ENCODE measurements around the gene SNTA1.
A peak's percentile ranks its signal among the peaks of the same experiment; 100 is the strongest.
"Not testable (repeated sequence)": the region's sequence is repeated elsewhere in the genome, so short reads cannot be mapped to it uniquely, and the experiment has no call there.

Gene SNTA1

DNA sequence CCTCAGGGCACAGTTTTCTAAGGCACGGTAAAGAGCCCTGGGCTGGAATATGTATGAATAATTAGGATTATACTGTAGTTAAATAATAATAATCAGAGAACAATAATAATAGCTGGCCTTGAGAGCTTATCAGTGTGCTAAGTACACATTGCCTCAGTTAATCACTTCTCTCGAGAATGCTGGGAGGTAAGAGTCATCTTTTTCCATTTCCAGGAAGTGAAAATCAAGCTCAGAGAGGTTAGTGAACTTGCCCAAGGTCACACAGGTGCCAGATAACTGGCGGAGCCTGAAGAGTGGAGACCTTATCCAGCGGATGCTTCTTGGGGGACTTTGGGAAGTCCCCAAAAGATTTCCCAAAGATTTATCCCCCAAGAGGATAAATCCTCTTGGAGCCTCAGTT is 26.9 kb upstream of the SNTA1 start:
- H3K4me3 Mint-ChIP-seq, result no peak overlapping the region
- H3K36me3 Mint-ChIP-seq (ENCODE audit: low read depth), result no peaks in the 10 kb centered on the region
- H3K9me3 Mint-ChIP-seq, result no peaks in the 10 kb centered on the region
- DNase-seq, result no peak
- no peak for TF ChIP-seq CTCF (IDR thresholded peaks at IDR 0.05)
- no peak overlapping the region for H3K27ac Mint-ChIP-seq
- H3K27me3 Mint-ChIP-seq (ENCODE audit: low read depth, poor library complexity), result peaks cover 62% of the 10 kb centered on the region
- H3K4me1 Mint-ChIP-seq, result peaks cover 30% of the 10 kb centered on the region

DNA sequence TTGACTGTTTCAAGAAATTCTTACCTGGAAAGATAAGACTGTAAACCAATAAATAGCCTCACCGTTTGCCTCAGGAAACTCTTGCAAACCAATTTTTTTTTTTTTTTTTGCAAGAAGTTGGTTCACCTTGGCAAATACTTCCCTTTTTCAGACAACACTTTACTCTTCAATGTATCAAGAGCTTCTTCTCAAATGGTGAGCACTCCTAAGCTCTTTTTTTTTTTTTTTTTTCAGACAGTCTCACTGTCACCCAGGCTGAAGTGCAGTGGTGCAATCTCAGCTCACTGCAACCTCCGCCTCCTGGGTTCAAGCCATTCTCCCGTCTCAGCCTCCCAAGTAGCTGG is 22.7 kb upstream of the SNTA1 start:
- Mint-ChIP-seq H3K27me3 (ENCODE audit: low read depth, poor library complexity) (peaks cover 73% of the 10 kb centered on the region), H3K4me3 (no peak overlapping the region), H3K27ac (no peak overlapping the region), H3K36me3 (ENCODE audit: low read depth) (no peaks in the 10 kb centered on the region), H3K9me3 (no peaks in the 10 kb centered on the region), H3K4me1 (peaks cover 18% of the 10 kb centered on the region)
- no peak for TF ChIP-seq CTCF (IDR thresholded peaks at IDR 0.05)
- DNase-seq, result no peak

- DNase-seq, result peak; percentile 74
- Mint-ChIP-seq H3K4me1 (peaks cover 18% of the 10 kb centered on the region), H3K9me3 (no peaks in the 10 kb centered on the region), H3K27ac (no peak overlapping the region), H3K36me3 (ENCODE audit: low read depth) (no peaks in the 10 kb centered on the region), H3K27me3 (ENCODE audit: low read depth, poor library complexity) (peaks cover 73% of the 10 kb centered on the region), H3K4me3 (no peak overlapping the region)
- no peak for TF ChIP-seq CTCF (IDR thresholded peaks at IDR 0.05)
Observed at GRCh38 chr20:33465481-33466302, 22.1 kb upstream of the SNTA1 start.

GRCh38 chr20:33464759-33465158 is 21.2 kb upstream of the SNTA1 start:
- H3K36me3 Mint-ChIP-seq (ENCODE audit: low read depth); H3K4me3 Mint-ChIP-seq; H3K27ac Mint-ChIP-seq; DNase-seq; H3K9me3 Mint-ChIP-seq: not testable (repeated sequence)
- H3K4me1 Mint-ChIP-seq, result peaks cover 18% of the 10 kb centered on the region
- H3K27me3 Mint-ChIP-seq (ENCODE audit: low read depth, poor library complexity), result peaks cover 73% of the 10 kb centered on the region

DNA sequence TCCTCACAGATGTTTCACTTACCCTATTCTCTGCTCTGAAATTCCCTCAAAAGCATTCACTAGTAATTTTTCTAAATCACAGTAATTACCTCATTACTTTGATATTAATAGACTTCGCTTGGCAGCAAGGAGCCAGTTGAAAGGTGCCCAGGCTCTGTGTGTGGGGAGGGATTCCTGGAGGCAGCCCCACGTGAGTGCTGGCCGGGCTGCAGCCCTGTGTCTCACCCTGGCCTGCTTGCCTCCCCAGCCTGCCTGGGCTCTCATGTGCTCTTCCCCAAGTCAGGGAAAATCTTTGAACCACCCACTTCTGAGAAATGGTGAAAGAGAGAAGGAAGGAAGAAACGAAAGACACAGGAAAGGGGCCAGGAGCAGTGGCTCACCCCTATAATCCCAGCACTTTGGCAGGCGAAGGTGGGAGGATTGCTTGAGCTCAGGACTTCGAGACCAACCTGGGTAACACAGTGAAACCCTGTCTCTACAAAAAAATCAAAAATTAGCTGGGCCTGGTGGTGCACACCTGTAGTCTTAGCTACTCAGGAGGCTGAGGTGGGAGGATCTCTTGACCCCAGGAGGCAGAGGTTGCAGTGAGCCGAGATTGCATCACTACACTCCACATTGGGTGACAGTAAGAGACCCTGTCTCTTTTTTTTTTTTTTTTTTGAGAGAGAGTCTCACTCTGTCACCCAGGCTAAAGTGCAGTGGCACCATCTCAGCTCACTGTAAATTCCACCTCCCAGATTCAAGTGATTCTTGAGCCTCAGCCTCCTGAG is 20.0 kb upstream of the SNTA1 start:
- Mint-ChIP-seq H3K4me3 (no peak overlapping the region), H3K36me3 (ENCODE audit: low read depth) (no peaks in the 10 kb centered on the region), H3K9me3 (no peaks in the 10 kb centered on the region), H3K4me1 (peaks cover 18% of the 10 kb centered on the region), H3K27ac (no peak overlapping the region), H3K27me3 (ENCODE audit: low read depth, poor library complexity) (peaks cover 67% of the 10 kb centered on the region)
- TF ChIP-seq CTCF (IDR thresholded peaks at IDR 0.05), result no peak
- no peak for DNase-seq

GRCh38 chr20:33460711-33461110 is 17.1 kb upstream of the SNTA1 start:
- H3K27me3 Mint-ChIP-seq (ENCODE audit: low read depth, poor library complexity), result peaks cover 57% of the 10 kb centered on the region

More at GRCh38 chr20:33460711-33461110, 17.1 kb upstream of the SNTA1 start:
- DNase-seq, result no peak
- Mint-ChIP-seq H3K36me3 (ENCODE audit: low read depth) (no peaks in the 10 kb centered on the region), H3K27ac (no peak overlapping the region), H3K9me3 (no peaks in the 10 kb centered on the region), H3K4me3 (no peak overlapping the region), H3K4me1 (peaks cover 14% of the 10 kb centered on the region)
- TF ChIP-seq CTCF (IDR thresholded peaks at IDR 0.05), result no peak
